GM21737 (cell line): ENCODE results near the gene H6PD.

Source experiments
- ATAC-seq: cut with Tn5 transposase; IDR thresholded peaks from one replicate; pipeline ENCODE4 v1.9.1; 2021; ENCODE audit warnings: mild to moderate bottlenecking, moderate library complexity; ENCODE audit not compliant: unreplicated experiment

The H6PD gene

DNA sequence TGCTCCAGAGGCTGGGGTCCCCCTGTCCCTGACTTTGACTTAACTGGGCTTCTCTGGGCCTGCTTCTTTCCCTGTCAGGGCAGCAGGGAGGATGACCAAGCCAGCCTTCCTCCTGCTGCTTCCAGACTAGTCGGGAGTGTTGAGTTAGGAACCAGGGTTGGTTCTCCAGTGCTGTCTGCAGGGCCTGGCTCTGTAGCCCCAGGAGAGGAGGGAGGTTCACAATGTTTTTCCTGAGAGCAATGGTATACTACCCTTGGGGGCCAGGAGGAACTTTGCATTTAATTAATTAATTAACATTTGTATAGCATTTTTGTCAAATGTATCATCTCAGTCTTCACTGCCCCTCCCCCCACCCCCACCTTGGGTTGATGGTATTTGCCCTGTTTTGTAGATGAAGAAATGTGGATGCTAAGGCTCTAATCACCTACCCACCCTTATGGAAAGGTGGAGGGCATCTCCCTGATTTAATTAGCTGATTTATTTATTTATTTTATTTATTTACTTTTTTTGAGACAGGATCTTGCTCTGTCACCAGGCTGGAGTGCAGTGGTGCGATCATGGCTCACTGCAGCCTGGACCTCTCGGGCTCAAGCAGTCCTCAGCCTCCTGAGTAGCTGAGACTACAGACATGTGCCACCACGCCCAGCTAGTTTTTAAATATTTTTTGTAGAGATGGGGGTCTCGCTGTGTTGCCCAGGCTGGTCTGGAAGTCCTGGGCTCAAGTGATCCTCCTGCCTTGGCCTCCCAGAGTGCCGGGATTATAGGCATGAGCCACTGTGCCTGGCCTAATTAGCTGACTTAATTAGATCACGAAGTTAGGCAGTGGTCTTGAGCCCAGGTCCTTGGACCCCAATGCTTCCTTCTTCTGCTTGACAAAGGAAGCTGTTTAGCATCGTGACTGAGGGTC is 6.6 kb downstream of the H6PD start:
- ATAC-seq: no peak

DNA sequence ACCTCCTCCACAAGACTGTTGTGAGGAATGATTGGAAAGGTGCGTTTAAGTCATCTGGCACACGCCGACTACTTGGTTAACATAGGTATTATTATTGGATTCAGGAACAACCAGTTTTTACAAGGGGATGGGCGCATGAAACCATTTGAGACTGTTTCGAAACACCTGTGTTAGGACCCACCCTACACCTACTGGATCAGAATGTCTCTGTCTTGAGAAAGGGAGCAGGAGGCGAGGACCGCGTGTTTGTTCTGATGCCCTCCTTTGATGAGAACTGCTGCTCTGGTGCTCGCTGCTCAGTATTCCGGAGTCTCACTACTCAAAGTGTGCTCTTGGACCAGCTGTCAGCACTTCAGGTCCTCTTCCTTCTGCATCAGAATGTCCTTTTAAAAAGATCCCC is 7.3 kb downstream of the H6PD start:
- ATAC-seq: no peak

DNA sequence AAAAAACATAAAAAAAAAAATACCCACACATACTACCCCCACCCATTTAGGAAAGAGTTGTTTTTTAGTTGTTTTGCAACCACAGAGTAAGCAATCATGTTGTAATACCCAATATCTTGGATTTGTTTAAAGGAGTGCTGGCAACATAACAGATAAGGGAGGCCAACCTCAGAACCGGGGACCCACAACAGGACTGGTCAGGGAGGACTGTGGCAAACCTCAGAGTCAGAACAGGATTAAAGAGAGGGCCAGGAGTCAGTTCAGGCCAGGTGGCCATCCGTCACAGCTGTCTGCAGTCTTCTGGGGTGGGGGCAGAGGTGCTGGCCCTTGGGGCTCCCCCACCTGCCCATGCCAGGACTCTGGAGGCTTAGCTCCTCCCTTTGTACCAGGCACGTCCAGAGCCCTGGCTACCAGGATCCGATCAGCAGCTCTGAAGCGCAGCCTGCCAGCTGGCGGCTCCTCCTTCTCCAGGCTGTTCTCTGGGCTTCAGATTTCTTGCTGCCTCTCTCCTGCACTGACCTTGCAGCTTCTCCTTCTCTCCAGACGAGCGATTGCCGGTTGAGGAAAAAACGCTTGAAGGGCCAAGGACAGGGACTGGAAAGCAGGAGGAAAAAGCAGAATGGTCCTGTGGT is 7.9 kb downstream of the H6PD start:
- no peak for ATAC-seq

DNA sequence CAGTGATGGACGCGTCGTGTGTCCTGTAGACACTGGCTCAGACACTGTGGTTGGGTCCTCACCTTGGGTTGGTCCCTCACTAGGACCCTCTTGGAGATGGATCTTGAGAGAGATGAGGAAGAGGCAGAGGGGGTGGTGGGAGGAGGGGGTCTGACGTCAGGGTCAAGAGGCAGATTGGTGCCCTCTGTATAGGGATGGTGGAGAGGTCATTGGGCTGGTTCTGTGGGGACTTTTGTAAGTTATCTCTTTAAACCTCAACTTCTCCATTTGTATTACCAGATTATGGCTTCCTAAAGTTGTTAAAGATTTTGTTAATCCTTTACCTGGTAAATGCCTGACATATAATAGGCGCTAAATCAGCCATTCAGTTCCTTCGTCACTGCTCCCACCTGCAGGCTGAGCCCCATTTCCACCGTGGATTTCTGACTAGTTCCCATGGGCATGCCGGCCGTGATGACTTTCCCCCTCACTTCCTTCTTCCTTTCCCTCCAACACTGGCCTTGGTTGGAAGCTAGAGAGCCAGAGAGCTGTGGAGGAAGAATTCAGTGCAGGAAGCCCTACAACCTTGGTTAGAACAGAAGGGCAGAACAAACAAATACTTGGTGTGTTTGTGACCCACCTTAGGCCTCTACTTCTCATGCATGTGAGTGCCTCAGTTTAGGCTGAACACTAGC is 8.6 kb downstream of the H6PD start:
- no peak for ATAC-seq

- ATAC-seq: no peak
These were observed 10.1 kb downstream of the H6PD start for GRCh38 chr1:9244501-9245229.

GRCh38 chr1:9245230-9245619 is 10.7 kb downstream of the H6PD start:
- ATAC-seq: no peak

DNA sequence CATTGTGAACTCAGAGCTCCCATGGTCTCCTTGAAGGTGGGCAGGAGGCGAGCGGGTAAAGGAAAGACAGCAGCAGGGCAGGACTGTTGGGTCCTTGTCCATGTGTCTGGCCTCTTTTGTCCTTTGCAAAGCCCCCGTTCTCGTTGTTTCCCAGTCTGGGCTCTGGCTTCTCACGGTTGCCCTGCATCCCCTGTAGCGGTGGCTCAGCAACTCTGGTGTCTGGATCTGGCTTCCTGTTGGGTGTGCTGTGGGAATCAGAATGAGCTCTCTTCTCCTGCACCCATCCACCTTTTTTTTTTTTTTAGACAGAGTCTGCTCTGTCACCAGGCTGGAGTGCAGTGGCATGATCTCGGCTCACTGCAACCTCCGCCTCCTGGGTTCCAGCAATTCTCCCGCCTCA is 11.1 kb downstream of the H6PD start:
- ATAC-seq: no peak

GRCh38 chr1:9246215-9246614 is 11.6 kb downstream of the H6PD start:
- no peak for ATAC-seq

- ATAC-seq: no peak
These were observed 12.5 kb downstream of the H6PD start for GRCh38 chr1:9246841-9247785.

DNA sequence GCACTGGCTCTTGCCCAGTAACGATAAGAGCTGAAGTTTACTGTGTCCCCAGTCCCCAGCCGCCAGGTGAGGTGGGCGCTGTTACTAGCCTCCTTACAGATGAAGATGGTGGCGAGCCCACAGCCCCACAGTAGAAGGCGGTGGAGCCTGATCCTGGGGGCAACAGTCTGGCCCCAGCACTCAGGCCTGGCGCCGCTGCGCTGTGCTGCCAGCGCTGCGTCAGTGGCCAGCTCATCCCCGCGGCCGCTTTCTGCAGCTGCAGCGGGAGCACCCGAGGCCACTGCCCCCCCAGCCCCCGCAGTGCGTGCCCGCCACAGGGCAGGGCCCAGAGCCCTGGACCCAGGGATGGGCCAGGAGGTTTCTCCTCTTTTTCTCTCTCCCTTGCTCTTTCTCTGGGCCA is 13.3 kb downstream of the H6PD start:
- ATAC-seq: no peak

DNA sequence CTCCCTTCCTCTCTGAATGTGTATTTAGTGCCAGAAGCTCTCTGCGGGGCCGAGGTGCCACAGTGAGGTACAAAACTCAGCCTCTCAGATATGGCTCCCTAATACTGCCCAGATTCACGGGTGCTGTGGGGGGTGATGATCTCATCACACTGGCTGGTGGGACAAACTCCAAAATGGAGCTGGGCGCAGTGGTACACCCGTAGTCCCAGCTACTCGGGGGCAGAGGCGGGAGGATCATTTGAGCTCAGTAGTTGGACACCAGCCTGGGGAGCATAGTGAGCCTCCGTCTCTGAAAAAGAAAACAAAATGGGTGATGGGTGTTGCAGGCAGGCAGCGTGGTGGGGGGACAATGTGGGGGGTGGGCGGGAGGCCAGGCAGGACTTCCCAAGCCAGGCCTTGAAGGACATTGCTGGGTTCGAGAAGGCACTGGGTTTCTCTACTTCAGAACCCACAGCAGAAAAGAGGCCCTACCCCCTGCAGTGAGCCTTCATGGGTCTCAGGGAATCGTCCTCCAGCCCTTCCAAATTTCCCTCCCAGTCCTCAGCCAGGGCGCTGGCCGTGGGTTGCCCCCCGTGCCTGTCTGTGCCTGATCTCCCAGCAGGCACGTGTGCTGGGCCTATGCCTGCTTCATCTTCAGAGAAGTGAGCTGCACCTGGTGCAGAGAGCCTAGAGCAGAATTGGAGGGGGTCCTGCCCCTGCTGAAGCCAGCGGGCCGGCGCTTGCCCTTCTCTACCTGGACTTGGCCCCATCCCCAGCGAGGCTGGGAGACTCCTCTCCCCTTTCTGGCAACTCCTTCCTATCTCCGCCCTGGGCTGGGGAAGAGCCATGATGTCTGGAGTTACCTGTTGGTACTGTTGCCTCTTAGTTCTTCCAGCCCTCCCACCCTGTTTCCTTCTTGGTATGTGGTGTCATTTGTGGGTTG is 14.0 kb downstream of the H6PD start:
- ATAC-seq: no peak

GRCh38 chr1:9249263-9249533 is 14.6 kb downstream of the H6PD start:
- ATAC-seq: no peak

GRCh38 chr1:9249534-9250410 is 15.2 kb downstream of the H6PD start:
- ATAC-seq: no peak

GRCh38 chr1:9250411-9251381 is 16.1 kb downstream of the H6PD start:
- ATAC-seq: no peak

DNA sequence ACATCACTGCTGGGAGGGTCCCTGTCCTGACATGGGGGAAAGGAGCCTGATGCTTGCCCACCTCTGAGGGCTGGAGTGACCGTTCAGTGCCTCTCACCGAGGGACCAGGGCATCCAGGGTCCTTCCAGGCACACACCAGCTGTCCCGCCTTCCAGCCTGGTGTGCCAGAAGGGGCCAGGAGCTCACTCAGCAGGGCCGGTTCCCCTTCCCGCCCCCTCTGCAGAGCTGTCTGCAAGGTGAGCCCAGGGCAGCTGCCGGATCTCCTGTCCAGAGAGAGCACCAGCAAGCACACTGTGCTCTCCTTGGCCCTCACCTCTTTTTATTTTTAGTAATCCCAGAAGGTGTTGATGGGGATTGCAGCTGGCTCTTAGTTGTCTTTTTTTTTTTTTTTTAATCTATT is 16.9 kb downstream of the H6PD start:
- ATAC-seq: no peak

GRCh38 chr1:9253004-9253403 is 18.4 kb downstream of the H6PD start:
- ATAC-seq: no peak

DNA sequence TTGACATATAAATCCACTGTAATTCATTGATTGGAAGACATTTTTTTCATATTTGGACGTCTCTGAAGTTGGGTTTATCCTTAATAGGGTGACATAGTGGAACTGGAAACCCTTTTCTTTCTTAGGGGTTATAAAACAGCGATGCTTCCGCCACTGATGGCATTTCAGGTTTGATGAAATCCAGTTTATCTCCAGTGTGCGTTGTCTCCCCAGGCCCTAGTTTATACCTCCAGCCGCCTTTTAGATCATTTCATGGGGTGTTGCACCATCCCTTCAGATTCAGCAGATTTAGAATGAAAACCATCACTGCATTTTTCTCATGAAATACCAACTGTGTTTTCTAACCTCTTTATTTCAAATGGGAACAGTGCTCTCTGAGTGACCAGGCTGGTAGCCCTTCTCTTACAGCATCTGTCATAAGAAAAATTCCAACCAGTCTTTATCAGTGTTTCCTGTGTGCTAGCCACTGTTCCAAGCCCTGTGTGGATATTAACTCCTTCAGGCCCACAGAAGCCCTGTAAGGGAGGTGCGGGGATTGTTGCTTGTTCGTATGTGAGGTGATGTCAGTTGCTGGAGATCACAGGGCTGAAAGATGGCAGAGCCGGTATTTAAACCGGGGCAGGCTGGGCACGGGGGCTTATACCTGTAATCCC is 19.0 kb downstream of the H6PD start:
- ATAC-seq: no peak
